NCI-H2107 (cell line): ENCODE results near the gene SLC17A3.

Experiments used
- DNase-seq: peaks from one replicate; lab custom pipeline; 2025; lab: John Stamatoyannopoulos, UW

The SLC17A3 gene

DNA sequence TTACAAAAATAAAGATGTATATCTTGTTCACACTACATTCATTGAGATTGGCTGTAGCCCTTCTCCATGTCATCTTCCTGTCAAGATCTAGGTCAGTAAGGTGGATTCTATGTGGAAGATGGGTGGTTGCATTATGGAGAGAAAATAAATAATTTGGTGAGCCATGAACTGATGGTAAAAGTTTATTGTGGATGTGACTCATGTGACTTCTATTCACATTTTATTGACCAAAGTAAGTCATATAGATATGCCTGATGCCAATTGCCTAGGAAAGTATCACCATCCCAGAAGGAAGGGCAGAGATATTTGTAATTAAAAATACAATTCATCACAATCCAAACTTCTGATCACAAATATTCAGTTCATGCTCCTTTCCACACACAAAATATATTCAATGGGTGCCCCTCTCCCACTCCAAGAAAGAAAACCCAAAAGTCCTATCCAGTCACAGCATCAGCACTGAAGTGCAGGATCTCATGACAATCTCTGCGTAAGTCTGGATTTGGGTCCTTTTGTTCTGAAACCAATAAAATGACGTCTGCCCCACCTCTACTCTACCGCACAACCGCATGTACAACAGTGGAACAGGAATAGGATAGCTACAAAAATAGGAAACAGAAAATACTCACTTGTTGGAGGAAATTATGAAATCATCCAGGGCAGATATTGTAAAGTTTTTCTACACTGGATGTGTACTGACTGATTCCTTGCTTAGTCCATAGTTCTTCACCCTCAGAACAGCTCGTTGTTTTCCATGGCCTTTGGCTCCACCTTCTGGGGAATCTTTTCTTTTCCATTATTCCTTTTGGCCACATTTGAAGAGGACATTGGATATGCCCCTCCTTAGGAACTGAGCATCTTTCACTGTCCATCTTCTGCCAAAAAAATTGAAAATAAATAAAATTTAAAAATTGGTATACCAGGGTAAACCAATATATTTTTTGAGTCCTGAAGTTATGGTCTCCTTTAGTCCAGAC lies 16.1 kb upstream of the SLC17A3 start:
- peak; percentile 0 for DNase-seq

DNA sequence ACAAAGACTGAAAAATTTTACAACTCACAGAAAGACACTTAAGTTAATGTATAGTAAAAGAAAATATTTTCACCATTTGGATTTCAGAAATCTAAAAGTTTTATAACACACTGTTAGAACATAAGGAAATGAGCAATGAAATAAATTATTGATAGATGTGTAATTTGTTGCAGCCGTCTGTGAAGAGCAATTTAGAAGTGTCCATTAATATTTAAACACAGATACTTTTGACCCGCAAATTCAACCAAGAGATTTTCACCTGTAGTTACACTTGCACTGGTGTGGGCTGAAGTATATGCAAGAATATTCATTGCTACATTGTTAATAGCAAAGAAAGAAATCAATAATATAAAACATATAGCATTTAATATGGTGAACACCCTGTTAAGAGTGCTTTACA lies 14.6 kb upstream of the SLC17A3 start:
- DNase-seq: no peak

DNA sequence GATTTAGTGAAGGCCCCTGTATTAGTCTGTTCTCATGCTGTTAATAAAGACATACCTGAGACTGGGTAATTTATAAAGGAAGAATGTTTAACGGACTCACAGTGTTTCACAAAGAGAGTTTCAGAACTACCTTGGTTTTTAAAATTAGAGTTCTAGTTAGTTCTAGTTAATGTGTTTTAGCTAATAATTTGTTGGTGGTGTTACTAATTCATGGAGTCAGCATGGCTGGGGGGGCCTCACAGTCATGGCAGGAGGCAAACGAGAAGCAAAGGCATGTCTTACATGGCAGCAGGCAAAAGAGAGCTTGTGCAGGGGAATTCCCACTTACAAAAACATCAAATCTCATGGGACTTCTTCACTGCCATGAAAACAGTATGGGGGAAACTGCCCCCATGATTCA lies 12.0 kb upstream of the SLC17A3 start:
- no peak for DNase-seq

DNA sequence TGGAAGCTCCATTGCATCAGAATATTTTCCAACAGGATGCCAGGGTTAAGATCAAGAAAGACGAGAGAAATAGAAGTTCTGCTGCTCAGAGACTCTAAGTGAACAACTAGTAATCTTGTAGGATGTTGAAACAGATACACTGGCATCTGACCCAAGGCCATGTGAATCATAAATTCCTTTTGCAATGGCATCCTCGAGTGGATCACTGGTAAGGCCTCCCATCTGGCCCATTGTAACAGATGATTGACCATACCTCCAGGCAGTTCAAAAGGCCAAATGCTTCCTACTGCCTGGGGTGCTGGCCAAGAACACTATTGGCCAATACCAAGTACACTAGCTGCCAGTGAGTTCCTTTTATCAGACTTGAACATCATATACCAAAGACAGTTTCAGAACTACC lies 9.9 kb upstream of the SLC17A3 start:
- no peak for DNase-seq

DNA sequence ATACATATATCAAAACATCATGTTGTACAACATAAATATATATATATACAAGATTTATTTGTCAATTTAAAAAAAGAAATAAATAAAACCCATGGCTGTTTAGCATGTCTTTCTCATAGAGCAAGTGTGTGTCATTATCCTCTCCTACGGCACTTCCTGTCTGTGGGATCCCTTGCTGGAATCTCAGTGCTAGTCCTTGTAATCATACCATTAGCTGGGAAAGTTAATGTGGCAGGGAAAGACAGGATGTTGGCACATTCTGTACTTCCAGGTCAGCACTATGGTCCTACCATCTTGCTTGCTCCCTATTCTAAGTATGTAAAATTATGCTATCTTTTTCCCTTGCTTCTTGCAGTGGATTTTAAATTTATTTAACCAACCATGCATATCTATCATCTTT lies 9.5 kb upstream of the SLC17A3 start:
- no peak for DNase-seq

DNA sequence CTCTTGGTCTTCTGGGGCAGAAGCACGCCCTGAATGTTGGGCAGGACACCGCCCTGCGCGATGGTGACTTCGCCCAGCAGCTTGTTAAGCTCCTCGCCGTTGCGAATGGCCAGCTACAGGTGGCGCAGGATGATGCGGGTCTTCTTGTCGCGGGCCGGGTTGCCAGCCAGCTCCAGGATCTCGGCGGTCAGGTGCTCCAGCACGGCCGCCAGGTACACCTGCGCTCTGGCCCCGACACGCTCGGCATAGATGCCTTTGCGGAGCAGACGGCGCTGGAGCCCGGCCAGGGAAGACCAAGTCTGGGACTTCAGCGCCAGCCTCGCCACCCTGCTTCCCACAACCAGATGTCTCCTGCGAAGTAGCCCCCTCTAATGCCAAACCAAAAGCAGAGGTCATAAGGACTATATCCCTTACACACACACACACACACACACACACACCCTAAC lies 8.0 kb upstream of the SLC17A3 start:
- no peak for DNase-seq

DNA sequence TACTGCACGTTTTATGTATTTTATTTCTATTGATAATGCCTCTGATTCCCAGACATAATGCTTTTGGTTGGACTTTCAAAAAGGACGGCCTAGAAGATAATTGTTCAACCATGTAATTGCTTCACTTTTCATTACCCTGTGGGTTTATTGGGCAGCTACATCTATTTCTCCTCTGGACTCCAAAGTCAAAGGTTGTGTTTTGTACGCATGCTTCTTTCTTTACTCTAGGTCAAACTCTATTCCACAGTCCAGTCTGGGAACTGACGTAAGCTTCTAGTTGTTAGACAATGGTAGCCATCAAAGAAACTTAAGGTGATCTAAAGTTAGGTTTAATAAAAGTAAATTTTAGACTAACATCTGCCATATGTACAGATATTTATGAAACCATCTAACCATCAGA lies 6.6 kb upstream of the SLC17A3 start:
- no peak for DNase-seq

DNA sequence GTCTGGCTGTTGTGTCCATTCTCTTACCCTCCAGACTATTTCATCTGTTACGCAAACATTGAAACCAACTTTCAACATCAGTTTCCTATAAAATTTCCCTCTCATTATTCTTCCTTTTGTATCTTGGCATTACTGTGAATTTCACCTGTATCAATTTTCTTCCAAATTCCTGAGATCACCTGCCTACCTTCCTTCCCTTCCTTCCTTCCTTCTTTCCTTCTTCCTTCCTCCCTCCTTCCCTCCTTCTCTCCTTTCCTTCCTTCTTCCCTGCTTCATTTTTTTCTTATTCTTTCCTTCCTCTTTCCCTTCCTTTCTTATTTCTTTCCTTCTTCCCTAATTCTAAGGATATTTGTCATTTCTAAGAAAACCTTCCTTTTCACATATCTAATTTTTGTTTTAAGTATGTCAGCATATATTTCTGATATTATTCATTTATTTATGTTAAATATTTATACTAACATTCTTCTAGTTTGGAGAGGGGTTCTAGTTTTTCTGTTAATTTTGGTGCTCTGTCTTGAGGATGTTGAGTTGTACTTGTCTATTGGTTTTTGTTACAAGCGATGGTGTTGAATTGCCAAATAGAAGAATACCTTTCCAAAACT lies 4.8 kb upstream of the SLC17A3 start:
- DNase-seq: no peak

DNA sequence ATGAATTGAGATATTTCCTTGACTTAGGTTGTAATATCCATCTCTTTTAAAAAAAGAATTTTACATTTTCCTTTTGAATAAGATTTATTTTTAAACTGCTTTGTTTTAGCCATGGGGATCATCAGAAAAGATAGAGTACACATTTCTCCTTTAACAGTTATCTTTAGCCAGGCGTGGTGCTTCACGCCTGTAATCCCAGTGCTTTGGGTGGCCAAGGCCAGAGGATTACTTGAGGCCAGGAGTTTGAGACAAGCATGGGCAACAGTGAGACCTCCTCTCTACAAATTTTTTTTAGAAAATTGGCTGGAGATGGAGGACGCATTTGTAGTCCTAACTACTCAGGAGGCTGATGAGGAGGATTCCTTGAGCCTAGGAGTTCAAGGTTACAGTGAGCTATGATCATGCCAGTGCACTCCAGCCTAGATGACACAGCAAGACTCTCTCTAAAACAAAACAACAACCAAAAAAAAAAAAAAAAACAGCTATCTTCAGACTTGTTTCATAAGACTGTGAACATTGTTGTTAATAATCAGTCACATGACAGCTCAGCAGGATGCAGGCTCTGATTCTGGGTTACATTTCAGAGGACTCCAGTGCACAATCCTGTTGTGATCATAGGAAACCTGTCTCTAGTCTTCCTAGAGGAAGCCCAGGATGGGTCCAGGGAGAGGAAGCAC lies 2.0 kb upstream of the SLC17A3 start:
- no peak for DNase-seq

DNA sequence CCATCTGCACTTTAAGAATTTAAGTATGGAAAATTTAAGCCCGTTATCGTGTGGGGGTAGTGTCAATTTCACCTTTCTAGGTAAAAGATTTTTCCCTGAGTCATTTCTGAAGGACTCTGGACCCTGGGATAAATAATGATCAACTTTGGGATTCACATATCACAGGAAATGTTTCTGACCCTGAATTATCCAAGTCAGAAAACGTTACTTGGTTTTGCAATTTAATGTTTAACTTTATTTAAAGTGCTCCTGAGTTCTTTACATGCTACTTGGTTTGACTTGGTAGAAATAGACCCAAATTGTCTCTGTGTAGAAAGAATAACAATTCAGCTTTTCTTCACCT lies 1.5 kb upstream of the SLC17A3 start:
- no peak for DNase-seq

DNA sequence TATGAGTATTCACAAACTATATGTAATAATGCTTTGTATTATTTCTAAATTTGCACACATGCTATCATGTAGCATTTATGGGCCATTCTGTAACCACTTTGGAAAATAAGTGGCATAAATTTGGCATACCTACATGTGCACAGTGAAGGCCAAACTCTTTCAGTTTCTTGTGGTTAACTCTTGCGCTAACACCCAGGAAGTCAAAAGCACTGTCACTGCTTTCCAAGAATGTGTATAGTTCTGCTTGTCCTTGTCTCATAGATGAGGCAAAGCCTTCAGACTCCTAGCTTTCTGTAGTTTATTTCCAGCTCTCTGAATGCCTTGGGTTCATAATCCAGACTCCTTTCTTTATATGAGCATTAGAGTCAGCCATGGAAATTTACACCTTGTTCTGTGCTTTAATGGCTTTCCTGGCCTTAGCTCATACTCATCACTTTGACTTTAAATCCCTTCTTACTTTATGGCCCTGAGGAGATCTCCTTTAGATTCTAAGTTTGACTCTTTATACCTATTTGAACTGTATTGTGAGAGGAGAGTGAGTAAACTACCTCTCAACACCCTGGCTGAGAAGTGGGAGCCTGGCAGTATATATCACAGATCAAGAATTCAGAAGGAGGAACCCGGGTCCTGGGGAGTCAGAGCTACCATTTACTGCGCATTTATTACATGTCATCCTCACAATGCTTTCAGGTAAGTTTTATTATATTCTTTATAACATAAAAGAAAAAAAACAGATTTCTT lies 949 bp upstream of the SLC17A3 start:
- no peak for DNase-seq

DNA sequence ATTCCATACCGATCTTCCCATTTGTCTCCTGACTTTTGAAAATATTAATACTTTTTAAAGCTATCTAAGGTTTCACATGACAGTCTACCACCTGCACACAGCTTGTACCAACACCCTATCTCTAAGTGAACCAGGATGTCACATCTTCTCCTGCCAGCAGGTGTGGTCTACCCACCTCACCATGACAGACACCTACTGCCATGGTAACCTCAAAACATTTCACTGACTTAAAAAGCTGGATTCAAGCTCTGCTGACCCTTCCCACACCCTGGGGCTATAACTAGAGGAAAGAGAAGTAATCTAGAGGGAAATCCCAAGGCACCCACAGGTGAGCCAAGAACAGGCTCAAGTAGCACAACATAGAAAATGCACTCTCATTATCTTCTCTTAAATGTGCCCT lies 1.2 kb downstream of the SLC17A3 start:
- no peak for DNase-seq

DNA sequence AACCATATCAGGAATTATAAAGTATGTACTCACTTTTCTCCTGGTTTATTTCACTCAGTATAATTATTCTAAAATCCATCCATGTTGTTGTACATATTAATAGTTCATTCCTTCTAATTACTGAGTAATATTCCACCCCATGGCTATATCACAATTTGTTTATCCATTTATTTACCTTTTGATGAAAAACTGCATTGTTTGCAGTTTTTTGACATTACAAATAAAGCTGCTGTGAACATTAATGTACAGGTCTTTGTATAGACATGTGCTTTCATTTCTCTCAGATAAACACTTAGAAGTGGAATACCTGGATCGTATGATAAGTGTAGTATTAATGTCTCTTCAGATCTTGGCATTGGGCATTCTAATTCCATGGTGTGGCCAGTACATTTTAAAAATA lies 4.2 kb downstream of the SLC17A3 start:
- no peak for DNase-seq

DNA sequence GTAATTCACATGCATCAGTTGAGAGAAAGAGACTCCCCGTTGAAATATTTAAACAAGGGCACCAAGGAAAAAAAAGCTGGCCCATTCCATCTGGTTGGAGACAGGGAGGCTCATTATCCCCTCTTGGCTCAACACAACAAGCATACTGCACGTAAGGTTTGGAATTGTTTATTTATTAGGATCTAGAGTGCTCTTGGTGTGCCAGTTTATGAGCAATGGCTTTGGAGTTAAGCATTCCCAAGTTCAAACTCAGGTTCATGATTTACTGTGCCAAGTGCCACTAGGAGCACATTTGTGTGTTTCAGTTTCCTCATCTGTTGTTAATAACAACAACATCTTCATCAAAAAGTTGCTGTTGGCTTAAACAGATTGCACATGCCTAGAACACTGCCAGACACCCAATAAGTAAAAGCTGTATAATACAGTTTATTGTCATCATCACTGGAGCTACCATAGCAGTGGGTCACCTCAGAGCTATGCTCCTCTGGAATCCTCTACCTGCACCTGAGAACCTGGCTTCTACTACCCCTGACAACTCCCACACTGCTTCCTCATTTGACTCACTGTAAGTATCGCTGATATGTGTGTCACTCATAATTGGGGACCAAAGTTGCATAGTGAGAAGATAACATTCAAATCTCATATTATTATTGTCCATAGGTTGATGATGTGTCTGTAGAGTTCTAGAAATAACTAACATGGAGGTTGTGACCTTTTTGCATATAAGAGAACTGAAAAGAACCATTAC lies 5.4 kb downstream of the SLC17A3 start:
- DNase-seq: no peak

DNA sequence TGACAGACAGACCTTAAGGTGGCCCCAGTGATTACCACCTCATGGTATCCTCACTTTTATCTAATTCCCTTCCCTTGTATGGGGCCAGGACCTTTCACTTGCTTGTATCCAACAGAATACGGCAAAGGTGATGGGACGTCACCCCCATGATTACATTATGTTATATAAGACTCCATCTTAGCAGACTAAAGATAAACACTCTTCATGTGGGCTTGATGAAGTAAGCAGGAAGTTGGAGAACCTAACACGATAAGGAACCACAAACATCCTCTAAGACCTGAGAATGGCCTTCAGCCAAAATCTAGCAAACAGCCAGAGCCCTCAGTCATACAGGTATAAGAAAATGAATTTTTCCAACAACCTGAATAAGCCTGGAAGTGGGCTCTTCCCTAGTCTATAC lies 8.0 kb downstream of the SLC17A3 start:
- no peak for DNase-seq

DNA sequence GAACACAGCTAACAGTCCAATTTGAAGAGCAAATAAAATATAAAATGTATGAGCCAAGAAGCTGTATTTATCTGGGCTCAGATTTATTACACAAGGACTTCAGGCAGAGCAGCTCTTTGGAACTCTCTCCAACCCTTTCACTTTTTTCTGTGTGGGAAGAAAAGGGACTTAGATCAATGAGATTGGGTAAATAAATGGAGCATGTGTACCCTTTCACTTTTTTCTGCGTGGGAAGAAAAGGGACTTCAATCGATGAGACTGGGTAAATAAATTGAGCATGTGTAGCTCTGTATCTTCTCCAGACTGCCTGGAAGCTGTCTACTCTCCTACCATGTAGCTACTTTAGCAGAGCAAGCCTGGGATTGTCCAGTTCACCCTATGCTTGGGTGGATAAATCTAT lies 10.7 kb downstream of the SLC17A3 start:
- DNase-seq: no peak

DNA sequence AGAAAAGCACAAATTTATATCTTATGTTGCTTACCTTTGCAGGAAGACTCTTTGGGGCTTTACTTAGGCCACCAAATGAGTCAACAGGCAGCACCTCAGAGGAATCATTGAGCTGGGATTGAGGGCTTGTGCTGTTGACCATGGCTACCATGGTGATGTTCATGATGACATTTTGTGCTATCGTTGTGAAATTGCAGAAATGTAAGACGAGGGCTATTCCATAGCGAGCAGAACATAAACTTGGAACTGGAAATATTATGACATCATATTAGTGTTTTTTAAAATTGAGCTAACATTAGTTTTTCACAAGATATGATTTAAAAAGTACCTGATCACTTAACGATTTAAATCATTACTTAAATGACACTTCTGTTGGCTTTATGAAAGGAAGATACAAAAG lies 11.8 kb downstream of the SLC17A3 start:
- DNase-seq: no peak

DNA sequence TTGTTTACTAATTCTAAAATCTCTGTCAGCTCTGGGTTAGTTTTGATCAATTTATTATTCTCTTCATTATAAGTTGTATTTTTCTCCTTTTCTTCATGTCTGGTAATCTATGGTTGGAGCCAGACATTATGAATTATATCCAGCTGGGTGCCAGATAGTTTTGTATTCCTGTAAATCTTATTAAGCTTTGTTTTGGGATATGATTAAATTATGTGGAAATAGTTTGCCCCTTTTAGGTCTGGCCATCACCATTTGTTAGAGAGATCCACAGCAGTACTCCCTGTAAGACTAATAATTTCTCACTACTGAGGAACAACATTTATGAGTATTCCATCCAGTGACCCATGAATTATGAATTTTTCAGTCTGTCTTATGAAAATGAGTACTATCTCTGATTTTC lies 21.3 kb downstream of the SLC17A3 start:
- DNase-seq: no peak

DNA sequence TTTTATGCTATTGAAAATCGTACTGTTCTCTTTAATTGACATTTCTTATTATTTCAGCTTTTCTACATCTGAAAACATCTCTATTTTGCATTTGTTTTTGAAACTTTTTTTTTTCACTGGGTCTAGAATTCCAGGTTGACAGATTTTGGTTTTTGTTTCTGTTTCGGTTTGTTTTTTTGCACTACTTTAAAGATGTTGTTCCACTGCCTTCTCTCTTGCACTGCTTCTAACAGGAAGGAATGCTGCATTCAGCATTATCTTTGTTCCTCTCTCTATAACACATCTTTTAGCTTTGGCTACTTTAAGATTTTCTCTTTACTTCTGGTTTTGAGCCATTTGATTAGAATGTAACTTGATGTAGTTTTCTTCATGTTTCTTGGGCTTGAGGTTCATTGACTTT lies 22.1 kb downstream of the SLC17A3 start:
- no peak for DNase-seq

DNA sequence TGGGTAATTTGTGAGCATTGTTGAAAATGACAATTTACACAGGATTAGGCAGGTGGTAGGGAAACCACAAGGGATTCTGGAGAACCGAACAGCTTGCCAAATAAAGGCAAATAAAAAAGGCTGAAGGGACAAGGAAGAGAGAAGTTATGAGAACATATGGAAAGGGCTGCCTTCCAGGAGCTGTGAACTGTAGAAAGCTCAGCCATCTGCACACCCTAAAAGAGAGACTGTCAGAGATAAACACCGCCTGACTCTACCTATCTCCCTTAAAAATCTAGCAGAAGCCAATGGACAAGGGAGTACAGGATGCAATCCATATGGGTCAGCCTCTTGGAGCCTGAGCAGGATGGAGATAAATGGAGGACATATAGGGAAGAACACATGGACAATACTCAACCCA lies 29.5 kb downstream of the SLC17A3 start:
- DNase-seq: no peak

DNA sequence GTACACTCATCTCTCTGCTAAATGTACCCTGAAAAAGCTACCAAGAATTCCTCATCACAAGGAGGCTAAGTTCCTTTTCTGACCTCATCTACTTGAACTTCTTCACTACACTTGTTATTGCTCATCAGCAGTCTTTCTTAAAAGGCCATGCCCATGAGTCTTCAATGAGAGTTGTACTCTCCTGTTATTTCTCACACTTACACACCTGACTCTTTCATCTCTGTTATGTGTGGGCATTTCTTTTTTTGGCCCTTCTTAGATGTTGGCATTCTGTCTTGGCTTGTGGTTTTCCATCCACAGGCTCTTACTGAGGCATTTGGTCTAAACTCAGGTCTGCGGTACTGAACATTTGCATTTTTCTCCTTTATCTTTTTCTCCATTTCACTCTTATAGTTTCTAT lies 31.5 kb downstream of the SLC17A3 start:
- no peak for DNase-seq
